ENCODE data around the gene GTF2IRD1.
"Not testable (repeated sequence)": the region's sequence is repeated elsewhere in the genome, so short reads cannot be mapped to it uniquely, and the experiment has no call there.

The GTF2IRD1 gene

DNA sequence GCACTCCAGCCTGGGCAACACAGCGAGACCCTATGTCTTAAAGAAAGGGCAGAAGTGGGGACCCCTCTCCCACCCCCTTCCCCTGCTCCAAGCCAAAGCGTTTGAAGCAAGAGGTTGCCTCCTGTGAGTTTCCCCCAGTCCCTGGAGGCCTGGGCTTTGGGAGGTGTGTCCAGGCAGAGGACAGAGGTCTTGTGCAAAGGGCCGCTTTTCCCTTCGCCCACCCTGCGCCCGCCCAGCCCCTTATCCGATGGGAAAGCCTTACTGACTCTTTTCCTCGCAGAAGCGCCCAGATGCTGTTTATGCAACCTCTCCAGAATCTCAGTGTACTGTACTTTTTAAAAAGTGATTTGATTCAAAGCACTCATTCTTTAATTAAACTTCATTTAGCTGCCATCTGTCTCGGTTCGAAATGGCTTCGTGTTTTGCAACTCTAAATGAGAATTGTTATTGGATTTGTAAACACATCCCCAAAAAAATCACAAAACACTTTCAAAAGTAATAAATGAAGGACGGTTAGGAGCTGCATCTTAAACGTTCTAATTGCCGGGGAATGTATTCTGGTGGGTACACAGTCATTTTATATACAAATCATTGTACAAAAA, 153.3 kb downstream of the GTF2IRD1 start:
- no peak for DNase-seq

DNA sequence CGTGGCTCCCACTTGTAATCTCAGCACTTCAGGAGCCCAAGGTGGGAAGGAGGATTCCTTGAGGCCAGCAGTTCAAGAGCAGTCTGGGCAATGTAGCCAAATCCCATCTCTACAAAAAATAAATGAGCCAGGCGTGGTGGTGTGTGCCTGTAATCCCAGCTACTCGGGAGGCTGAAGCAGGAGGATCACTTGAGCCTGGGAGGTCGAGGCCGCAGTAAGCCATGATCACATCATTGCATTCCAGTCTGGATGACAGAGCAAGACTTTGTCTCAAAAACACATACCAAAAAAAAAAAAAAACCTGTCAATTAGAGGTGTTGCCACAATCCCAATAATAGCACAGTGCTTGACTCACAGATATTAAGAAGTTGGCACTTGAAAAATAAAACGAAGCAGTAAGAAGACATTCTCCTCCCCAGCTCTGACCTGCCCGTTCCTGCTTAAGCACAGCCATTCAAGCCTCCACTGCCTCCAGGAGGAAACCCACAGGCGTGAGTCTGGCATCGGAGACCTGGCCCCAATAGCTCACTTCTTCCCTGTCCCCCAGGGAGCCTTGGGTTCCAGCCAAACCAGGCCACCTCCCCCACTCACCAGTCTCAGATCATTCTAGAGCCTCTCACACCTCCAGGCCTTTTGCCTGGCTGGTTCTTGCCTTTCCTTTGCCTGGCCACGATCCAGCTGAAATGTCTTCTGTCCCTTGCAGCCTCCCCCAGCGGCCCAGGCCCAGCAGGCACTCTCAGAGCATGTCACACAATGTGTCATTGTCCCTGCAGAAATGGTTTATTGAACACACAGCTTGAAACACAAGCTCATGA, 158.5 kb downstream of the GTF2IRD1 start:
- no peak for DNase-seq

DNA sequence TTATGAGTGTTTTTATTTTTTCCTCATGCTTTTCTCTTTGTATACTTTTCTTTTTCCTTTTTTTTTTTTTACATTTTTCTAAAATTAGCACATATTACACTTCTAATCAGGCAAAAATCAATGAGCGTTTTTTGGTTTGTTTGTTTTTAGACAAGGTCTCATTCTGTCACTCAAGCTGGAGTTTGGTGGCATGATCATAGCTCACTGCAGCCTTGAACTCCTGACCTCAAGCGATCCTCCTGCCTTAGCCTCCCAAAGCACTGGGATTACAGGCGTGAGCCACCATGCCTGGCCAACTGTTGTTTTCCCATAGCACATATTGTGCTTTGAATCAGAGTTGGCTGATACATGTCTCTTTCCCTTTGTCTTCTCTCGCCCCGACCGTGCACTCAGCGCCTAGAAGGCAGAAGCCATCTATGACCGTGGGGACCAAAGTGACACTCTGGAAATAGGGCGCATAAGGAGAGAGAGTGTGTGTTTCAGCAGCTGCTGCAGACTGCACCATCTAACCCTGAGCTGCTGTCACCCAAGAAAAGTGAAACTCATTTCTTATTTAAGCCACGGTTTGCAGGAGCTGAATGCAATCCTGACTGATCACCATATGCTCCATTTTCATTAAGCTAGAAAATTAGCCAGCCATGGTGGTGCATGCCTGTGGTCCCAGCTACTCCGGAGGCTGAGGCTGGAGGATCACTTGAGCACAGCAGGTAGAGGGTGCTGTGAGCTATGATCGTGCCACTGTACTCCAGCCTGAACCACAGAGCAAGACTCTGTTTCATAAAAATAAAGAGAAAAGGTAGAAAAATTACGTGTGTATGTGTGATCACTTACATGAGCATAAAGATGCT, 162.5 kb downstream of the GTF2IRD1 start:
- no peak for DNase-seq

DNA sequence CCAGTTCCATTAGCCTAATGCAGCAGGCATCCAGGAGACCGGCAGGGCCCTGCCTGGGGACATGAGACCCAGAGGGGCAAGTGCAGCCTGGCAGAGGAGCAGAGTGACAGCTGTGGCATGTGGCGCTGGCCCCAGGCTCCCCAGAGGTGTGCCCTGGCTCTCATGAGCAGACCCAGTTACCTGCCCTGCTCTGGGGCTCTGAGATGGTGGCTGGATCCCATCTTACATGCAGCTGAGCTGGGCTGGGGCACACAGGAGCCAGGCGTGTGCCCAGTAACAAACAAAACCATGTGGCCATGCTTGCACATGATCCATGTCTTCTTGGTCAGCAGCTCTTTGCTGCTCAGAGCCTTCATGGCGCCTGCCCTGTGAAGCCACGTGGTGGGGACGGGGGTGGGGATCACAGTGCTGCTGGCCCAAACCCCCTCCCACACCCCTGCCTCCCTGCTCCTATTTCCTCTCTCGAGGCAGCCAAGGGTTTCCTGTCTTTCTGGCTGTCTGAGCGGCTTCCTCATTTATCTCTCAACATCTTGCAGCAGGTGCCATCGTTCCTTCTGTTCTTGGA, 163.6 kb downstream of the GTF2IRD1 start:
- peak; percentile 12 for DNase-seq

DNA sequence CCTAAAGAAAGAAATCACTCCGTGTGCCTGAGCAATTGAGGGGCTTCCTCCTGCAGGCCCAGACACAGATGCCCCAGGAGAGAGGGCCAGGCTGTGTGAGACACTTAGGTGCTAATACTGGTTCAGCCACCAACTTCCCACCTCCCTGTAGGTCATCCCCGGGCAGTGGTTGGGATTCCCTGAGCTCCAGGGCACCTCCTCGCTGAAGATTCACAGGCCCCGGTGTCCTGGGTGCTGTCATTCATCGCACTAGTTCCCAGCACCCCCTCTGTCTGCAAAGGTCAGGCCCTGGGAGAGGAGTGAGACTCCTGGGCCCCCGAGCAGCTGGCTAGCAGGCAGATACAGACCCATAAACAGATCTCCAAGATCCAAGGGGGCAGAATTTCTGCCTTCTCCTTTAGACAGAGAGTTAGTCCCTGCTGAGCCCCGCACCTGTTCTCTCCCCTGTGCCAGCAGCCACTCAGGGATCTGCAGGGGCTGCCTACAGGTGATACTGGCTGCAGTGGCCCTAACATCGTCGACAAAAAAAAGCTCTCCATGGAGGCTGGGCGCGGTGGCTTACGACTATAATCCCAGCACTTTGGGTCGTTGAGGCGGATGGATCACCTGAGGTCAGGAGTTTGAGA, 165.6 kb downstream of the GTF2IRD1 start:
- no peak for DNase-seq

DNA sequence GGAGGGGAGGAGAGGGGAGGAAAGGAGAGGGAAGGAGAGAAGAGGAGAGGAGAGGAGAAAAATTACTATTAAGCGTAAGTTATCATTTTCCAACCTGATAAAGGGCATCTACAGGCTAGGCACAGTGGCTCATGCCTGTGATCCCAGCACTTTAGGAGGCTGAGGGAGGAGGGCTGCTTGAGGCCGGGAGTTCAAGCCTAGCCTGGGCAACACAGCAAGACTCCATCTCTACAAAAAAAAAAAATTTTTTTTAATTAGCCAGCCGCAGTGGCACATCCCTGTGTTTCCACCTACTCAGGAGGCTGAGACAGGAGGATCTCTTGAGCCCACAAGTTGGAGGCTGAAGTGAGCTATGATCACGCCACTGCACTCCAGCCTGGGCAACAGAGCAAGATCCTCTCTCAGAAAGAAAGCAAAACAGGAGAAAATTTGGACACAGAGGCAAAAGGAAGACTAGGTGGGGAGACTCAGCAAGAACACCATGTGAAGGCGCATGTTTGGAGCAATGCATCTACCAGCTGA, 168.6 kb downstream of the GTF2IRD1 start:
- DNase-seq: no peak

- no peak for DNase-seq
These were observed 169.4 kb downstream of the GTF2IRD1 start for GRCh38 chr7:74623135-74623534.

- no peak for DNase-seq
These were observed 171.7 kb downstream of the GTF2IRD1 start for GRCh38 chr7:74625446-74625845.

- DNase-seq: no peak
These were observed 174.1 kb downstream of the GTF2IRD1 start for GRCh38 chr7:74627661-74628411.

- DNase-seq: no peak
These were observed 178.8 kb downstream of the GTF2IRD1 start for GRCh38 chr7:74632505-74632904.

GRCh38 chr7:74633451-74633921, 179.8 kb downstream of the GTF2IRD1 start:
- no peak for DNase-seq

DNA sequence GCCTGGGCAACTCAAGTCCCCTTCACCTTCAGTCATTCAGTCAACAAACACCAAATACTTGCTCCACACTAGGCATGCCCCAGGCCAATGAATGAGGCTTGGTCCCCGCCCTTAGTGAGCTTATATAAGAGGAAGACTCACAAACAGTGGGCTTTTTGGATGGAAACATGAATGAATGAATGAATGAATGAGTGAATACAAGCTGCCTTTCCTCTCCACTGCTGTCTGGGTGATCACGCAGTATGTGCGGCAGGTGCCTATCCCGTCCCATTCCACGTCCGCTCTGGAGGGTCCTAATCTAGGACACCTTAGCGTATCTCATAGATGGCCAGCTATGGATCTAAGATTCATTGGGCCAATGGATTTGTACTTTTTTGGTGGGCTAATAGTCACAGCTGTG, 184.0 kb downstream of the GTF2IRD1 start:
- DNase-seq: no peak

- peak; percentile 47 for DNase-seq
These were observed 196.3 kb downstream of the GTF2IRD1 start for GRCh38 chr7:74650055-74650454.

- DNase-seq: not testable (repeated sequence)
These were observed 196.9 kb downstream of the GTF2IRD1 start for GRCh38 chr7:74650493-74651132.

- DNase-seq: not testable (repeated sequence)
These were observed 197.4 kb downstream of the GTF2IRD1 start for GRCh38 chr7:74651133-74651504.
